HG02885 (cell line): Measurements from ENCODE around the gene SUMO2.
"Not testable (repeated sequence)": the region's sequence is repeated elsewhere in the genome, so short reads cannot be mapped to it uniquely, and the experiment has no call there.

Experiments
- ATAC-seq: cut with Tn5 transposase; IDR thresholded peaks from one replicate; pipeline ENCODE4 v1.9.1; 2021; ENCODE audit warnings: mild to moderate bottlenecking; ENCODE audit not compliant: unreplicated experiment, poor library complexity

The SUMO2 gene

GRCh38 chr17:75182569-75183436 lies at the start of gene SUMO2:
Gene SUMO2, minus strand, starts transcription at chr17:75182959. Its CDS starts 125 bp downstream, at chr17:75182834.
- peak; percentile 71 for ATAC-seq

DNA sequence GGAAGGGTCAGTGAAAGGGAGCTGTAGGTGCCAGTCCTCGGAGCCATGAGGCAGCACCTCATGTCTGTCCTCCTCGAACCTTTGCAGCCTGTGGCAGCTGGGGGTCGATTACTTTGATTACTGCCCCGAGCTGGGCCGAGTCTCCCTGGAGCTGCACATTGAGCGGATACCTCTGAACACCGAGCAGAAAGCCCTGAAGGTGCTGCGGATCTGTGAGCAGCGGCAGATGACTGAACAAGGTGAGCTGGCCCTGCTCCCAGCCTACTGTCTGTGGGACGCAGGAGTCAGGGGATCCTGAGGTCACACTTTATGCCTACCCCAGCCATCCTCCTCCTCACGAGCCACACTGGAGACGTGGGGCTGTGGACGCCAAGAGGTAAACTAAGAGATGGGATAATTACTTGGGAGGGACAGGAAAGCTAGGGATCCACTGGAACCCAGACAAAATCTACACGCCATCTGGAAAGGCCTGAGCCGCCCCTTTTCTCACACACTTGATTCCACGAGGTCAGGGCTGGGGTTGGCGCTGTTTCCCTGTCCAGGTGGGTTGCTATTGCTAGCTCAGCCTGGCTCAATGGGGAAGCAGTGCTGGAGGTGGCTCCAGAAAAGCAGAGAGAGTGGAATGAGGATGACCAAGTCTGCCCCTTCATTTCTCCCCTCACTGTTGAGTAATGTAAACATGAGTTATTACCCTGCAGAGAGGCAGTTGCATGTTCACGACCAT lies 49.1 kb upstream of the SUMO2 start:
- no peak for ATAC-seq

GRCh38 chr17:75231071-75231470 lies 48.3 kb upstream of the SUMO2 start:
- no peak for ATAC-seq

GRCh38 chr17:75228847-75229246 lies 46.1 kb upstream of the SUMO2 start:
- ATAC-seq: no peak

DNA sequence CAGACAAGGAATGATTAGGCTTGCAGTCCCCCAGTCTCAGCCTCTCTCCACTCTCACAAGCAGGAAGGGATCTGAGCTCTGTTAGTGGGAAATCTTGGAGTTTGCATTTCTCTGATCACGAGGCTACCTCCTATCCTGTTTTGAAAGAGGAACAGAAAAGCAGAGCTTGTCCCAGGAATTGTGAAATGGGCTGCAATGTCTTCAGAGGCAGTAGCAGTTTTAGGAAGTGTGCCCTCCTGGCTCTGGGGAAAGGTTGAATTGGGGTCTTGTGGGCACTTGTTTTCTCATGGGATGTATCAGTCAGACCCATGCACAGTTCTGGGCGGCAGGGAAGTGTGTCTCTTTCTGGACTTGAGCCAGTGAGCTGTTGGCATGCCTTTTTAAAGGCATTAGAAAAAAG lies 45.5 kb upstream of the SUMO2 start:
- ATAC-seq: no peak

DNA sequence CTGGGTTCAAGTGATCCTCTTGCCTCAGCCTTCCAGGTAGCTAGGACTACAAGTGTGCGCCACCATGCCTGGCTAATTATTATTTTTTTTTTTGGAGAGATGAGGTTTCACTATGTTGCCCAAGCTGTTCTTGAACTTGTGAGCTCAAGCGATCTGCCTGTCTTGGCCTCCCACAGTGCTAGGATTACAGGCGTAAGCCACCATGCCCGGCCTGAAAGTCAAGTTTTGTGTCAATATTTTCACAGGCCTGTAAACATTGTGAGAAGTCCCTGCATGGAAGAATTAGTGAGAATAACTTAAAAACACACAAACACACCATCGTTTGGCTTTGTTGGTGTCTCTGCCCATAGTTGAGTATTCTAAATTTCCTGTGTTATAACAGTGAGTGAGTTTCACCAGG lies 45.0 kb upstream of the SUMO2 start:
- ATAC-seq: no peak

DNA sequence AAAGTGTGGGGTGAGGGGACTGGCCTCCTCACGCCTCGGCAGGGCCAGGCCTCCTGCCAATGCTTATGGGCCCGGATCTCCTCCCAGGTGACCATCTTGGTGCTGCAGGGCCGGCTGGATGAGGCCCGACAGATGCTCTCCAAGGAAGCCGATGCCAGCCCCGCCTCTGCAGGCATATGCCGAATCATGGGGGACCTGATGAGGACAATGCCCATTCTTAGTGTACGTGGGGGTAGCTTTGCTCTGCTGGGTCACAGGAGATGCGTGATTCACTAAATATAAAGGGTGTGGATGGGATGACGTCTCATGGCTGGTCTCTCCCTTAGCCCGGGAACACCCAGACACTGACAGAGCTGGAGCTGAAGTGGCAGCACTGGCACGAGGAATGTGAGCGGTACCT lies 42.3 kb upstream of the SUMO2 start:
- ATAC-seq: no peak

GRCh38 chr17:75219815-75220214 lies 37.1 kb upstream of the SUMO2 start:
- ATAC-seq: no peak

DNA sequence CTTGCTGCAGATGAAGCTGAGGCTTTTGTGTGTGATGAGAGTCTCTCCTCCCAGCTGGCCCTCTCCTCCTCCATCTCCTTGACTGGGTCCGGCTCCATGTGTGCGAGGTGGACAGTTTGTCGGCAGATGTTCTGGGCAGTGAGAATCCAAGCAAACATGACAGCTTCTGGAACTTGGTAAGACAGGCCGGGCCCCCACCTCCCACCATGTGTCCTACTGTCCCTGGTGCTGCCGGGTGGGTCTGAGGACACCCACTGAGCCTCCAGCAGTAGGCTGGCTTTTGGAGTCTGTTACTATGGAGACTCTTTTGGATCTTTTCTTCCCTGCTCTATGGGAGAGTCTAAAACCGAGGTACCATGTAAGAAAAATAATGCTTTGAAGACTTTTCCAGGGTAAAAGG lies 35.4 kb upstream of the SUMO2 start:
- no peak for ATAC-seq

DNA sequence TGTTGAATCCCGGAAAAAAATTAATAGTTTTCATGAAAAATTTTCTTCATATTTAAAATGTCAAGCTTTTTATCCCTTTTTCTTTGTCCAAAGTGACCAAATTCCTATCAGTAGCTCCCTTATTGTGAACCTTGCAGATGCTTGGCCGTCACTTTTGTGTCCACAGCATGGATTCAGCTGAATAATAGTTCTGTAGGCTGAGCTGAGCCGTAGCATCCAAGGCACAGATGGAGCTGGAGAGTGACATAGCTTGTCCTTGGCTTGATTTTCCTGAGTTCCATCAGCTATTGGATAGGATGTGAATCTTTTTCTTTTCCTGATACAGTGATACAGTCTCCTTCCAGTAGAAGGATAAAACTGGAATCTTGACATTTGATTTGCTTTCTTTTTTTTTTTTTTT lies 26.3 kb upstream of the SUMO2 start:
- ATAC-seq: no peak

DNA sequence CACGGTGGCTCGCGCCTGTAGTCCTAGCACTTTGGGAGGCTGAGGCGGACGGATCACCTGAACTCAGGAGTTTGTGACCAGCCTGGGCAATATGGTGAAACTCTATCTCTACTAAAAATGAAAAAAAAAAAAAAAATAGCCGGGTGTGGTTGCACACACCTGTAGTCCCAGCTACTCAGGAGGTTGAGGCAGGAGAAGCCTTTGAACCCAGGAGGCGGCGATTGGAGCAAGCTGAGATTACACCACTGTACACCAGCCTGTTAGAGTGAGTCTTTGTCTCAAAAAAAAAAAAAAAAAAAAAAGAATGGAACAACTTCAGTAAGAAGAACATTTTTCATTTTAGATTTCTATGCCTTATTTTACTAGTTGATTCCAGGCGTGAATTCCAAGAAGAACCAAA lies 25.4 kb upstream of the SUMO2 start:
- ATAC-seq: no peak

DNA sequence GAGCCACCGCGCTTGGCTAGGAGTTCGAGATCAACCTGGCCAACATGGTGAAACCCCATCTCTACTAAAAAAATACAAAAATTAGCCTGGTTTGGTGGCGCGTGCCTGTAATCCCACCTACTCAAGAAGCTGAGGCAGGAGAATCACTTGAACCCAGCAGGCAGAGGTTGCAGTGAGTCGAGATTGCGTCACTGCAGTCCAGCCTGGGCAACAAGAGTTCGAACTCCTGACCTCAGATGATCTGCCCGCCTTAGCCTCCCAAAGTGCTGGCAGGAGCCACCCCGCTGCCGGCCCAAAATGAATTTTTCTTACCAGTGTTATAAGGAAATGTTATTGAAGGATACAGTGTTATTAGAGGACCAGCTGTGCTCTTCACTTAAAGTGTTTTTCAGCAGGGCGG lies 25.0 kb upstream of the SUMO2 start:
- no peak for ATAC-seq

- ATAC-seq: not testable (repeated sequence)
These were observed 24.3 kb upstream of the SUMO2 start for GRCh38 chr17:75207050-75207407.

DNA sequence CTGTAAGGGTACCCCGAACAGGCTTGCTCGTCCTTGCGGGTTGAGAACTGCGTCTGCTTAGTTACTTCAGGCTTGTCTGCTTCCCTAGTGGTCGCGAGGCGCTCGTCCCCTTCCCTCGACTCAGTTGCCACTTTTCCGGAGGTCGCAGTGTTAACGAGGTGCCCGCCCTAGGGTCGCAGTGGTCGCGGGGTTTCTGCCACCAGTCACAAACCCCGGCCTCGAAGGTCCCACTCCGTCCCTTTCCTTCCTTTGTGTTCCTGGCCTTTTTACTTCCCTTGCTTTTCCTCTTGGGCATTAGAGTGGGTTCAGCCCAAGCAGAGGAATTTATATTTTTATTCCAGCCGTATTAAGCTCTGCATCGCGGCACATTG lies 23.0 kb upstream of the SUMO2 start:
- ATAC-seq: no peak

DNA sequence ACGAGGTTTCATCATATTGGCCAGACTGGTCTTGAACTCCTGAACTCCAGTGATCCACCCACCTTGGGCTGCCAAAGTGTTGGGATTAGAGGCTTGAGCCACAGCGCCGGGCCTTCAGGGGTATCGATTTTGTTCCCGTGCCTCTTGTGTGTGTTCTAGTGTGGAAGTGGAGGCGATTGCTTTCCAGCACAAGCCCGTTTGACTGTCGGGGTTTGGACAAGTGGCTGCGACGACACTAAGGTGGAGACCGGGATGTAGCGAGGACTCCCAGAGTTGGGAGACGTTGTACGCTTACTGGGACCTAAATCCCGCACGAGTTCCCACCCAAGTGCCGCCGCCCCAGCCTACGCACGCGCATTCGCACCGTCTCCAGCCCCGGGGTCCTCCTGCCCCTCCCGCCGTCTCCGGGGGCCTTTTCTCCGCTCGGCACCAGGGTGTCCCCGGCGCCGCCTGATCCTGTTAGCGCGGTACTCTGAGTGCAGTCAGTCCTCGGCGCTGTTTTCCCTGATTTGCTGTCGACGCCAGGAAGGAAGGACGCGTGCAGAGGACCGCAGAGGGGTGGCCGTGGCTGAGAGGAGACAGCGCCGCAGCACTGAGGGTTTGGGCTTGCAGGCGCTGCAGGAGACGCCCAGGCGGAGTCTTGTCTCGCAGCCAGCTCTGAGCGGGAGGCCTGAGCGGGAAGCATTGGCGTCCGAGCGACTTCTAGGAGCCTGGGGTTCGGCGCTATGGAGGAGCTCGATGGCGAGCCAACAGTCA lies 22.5 kb upstream of the SUMO2 start, which contains the start of gene NUP85:
NUP85 (plus strand) TSS at position 643 of the 756 bp plus-strand sequence; CDS start at position 726, 83 bp downstream.
- peak; percentile 76 for ATAC-seq

DNA sequence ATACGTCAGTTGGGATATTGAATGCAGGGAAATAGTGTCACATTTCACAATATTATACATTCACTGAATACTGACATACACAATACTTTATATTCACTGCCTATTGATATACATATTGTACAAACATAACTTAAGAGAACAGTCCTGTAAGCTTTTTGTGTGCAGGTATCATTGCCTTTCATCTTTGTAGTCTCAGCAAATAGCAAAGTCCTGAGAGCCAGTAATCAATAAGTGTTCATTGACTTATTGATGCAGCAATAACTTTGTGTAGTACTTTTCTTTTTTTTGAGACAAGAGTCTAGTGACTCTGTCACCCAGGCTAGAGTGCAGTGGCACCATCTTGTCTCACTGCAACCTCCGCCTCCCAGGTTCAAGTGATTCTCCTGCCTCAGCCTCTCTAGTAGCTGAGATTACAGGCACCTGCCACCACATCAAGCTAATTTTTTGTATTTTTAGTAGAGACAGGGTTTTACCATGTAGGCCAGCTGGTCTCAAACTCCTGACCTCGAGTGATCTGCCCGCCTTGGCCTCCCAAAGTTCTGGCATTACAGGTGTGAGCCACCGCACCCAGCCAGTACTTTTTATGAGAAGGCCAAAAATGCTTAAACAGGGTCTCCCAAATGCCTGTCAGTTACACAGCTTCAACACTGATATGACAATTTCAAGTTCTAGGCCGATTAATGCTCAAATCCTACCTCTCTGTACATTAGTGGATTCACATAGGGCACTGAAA lies 17.3 kb upstream of the SUMO2 start:
- no peak for ATAC-seq

- ATAC-seq: no peak
These were observed 12.1 kb upstream of the SUMO2 start for GRCh38 chr17:75194879-75195278.

DNA sequence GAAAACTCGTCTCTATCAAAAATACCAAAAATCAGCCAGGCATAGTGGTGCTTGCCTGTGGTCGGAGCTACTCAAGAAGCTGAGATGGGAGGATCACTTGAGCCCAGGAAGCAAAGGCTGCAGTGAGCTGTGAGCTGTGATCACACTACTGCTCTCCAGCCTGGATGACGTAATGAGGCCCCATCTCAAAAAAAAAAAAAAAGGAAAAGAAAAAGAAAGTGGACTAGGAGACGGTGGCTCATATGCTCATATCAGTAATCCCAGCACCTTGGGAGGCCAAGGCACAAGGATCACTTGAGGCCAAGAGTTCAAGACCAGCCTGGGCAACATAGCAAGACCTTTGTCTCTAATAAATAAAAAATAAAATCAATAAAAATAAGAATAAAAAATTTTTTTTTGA lies 8.8 kb upstream of the SUMO2 start:
- no peak for ATAC-seq

DNA sequence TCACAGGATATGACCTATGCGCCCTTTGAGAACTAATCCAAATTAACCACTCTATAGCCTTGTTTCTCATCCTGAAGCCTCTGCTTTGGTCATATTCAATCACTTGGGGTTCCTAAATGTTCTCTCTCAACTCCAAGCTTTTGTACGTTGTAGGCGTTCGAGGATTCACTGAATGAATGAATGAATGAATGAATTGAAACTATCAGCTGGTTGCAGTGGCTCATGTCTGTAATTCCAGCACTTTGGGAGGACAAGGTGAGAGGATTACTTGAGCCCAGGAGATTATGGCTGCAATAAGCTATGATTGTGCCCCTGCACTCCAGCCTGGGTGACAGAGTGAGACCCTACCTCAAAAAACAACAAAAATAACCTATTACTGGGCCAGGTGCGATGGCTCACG lies 5.9 kb upstream of the SUMO2 start:
- ATAC-seq: no peak
